GM12864 (cell line): Measurements from ENCODE around the gene ABCD1.
"Not testable (repeated sequence)": the region's sequence is repeated elsewhere in the genome, so short reads cannot be mapped to it uniquely, and the experiment has no call there.

Experiments
- DNase-seq: peaks from one replicate; pipeline ENCODE4 v3.0.0-alpha.2; 2011; ENCODE audit warnings: low read depth
- H3K4me3 ChIP-seq: 2 replicates; pipeline ENCODE4 v1.5.1; 2011; ENCODE audit warnings: mild to moderate bottlenecking, low read depth, low read length, control low read depth
- TF ChIP-seq, protein P1 (sequence below): IDR thresholded peaks from 2 replicates; pipeline ENCODE4 v1.5.1; 2011; ENCODE audit warnings: low read depth, mild to moderate bottlenecking, moderate library complexity, low read length, control low read depth, inconsistent platforms; ENCODE audit errors: missing control alignments

The ABCD1 gene

GRCh38 chrX:153697924-153698865 lies 26.5 kb upstream of the ABCD1 start:
- TF ChIP-seq, protein P1, sequence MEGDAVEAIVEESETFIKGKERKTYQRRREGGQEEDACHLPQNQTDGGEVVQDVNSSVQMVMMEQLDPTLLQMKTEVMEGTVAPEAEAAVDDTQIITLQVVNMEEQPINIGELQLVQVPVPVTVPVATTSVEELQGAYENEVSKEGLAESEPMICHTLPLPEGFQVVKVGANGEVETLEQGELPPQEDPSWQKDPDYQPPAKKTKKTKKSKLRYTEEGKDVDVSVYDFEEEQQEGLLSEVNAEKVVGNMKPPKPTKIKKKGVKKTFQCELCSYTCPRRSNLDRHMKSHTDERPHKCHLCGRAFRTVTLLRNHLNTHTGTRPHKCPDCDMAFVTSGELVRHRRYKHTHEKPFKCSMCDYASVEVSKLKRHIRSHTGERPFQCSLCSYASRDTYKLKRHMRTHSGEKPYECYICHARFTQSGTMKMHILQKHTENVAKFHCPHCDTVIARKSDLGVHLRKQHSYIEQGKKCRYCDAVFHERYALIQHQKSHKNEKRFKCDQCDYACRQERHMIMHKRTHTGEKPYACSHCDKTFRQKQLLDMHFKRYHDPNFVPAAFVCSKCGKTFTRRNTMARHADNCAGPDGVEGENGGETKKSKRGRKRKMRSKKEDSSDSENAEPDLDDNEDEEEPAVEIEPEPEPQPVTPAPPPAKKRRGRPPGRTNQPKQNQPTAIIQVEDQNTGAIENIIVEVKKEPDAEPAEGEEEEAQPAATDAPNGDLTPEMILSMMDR = no peak
- no peak overlapping the region for H3K4me3 ChIP-seq
- no peak for DNase-seq

DNA sequence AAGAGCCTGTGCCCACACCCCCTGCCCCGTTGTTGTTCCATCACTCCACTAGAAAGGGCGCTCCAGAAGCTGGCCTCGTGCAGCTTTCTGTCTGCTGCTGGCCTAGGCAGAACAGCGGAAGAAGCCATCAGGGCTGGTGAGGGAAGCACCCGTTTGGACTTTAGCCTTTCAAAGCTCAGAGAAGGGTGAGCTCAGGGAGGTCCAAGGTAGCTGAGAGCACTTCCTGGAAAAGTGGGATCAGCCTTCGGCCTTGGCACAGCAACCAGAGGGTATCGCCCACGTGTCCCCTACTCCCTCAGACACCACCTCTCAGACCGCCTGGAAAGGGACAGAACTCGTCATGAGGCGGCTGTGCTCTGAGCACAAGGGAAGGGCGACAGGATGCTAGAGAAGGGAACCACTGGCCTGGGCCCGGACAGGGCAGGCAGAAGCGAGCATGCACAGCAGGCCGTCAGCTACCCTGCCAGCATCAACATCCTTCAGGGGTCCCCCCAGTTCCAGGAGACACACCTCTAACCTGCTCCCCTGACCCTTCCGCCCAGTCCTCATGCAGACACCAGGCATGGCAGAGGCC lies 25.4 kb upstream of the ABCD1 start:
- DNase-seq, H3K4me3 ChIP-seq: not testable (repeated sequence)

DNA sequence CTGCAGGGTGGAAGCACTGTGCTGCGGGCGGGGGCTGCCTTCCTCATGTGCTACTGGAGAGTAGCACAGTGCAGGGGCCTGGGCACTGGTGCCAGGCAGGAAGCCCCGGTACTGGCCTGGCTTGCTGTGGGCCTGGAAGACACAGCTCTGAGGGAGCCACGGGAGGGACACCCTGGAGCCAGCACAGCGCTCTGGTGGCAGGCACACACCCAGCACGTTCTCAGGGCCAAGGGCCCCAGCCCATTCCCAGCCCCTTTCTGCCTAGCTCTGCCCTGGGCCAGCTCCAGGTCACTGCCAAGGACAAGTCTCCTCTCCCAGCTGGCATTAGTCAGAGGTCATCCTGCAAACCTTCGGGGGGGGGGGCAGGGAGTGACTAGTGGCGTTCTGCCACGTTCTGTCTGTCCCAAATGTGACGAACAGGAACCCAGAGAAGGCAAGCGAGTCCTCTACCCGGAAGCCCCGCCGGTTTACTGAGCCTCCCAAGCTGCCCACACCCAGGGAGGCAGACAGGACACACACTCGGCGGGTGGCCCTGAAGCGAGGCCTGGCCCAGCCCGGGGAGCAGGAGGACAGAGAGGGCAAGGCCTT lies 24.8 kb upstream of the ABCD1 start:
- not testable (repeated sequence) for DNase-seq

GRCh38 chrX:153700376-153700945 lies 24.2 kb upstream of the ABCD1 start:
- TF ChIP-seq, protein P1 = no peak
- no peak overlapping the region for H3K4me3 ChIP-seq
- DNase-seq = no peak

More for the DNA sequence above, 24.8 kb upstream of the ABCD1 start:
- not testable (repeated sequence) for H3K4me3 ChIP-seq

DNA sequence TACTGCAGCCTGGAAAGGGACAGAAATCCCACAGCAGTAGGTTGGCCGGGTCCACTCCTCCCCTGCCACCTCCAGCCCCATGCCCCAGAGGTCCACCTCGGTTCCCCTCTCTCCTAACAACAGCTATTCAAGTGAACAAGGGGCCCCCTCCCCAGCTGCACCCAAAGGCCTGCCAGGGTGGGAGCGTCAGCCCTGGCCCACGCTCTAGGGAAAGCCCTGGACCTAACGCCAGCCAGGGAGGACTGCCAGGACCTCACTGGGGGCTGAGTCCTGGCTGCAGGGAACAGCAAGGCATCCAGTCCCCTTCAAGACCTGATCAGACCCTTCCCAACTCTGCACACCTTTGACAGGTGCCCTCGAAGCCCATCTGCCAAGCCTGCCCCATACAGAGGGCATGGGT lies 23.7 kb upstream of the ABCD1 start:
- no peak overlapping the region for H3K4me3 ChIP-seq
- no peak for DNase-seq
- TF ChIP-seq, protein P1 = no peak

DNA sequence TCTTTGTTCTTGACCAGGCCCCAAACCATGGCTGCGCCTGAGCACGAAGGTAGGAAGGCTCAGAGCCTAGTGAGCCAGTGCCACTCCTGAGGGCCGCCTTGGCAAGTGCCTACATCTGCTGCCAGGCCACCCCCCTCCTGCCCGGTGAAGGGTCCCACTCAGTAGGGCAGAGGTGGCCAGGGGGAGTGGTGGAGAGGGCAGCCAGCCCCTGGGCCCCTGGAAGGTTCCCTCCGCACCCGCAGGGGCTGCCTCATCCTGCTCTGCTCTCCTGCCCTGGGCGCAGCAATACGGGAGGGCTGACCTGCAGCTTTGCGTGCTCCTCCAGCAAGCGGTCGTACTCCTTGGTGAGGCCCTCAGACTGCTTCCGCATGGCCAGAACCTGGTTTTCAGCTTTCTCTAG lies 22.9 kb upstream of the ABCD1 start:
- TF ChIP-seq, protein P1 = no peak
- no peak for DNase-seq

DNA sequence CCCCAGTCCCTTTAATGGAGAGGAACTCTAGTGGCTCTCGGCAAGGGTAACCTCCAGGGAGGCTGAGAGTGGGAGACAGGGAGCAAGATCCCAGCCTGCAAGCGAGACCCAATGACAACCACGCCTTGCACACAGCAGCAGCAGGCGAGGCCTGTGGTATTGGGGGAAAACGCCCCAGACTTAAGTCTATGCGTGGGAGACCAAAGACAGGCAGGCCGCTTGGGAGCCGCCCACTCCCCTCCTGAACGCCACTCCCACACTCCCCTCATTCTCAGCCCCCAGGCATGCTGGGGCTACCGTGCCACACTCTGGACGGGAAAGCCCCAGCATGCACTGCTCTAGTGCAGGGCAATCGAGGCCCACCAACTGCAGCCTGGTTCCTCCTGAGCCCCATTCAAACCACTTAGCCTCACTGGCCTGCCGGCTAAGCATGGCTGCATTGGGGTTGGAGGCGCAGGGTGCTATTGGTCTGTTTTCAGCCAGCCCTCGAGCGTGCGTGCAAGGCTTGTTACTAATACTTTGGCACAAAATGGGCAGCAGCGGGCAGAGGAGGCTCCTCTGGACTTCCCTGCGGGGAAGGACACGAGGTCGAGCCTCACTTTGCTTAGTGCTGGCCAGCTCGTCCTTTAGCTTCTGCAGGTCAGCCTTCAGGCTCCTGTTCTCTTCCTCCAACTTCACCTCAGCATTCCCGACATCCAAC lies 22.2 kb upstream of the ABCD1 start:
- no peak overlapping the region for H3K4me3 ChIP-seq
- TF ChIP-seq, protein P1 = no peak
- DNase-seq = no peak

More for the DNA sequence above, 22.9 kb upstream of the ABCD1 start:
- H3K4me3 ChIP-seq = no peak overlapping the region
